Aorta (tissue), 5 donors: Measurements from ENCODE around the gene TGFB3. TPM values are rescaled to one million over a fixed set of nuclear protein-coding genes. Genes with fewer than 3 reads are reported as not detected.
A peak's percentile ranks its signal among the peaks of the same experiment; 100 is the strongest.

Source experiments
- ATAC-seq: fragments of 200-7000 bp; cut with Tn5 transposase; one replicate; pipeline ENCODE4 v1.9.1; 2022; ENCODE audit warnings: moderate library complexity; ENCODE audit not compliant: low FRiP score
- DNase-seq, 2 donors: peaks; one replicate each; pipeline ENCODE4 v3.0.0-alpha.2; 2020
- H3K27ac ChIP-seq, 2 donors: one replicate each; pipeline ENCODE4 v1.5.1; 2013; ENCODE audit warnings: low read length in 2 of 2, mild to moderate bottlenecking in 2 of 2, moderate library complexity in 2 of 2, control low read depth in 1 of 2, inconsistent platforms in 1 of 2, low read depth in 1 of 2
- H3K27me3 ChIP-seq, 2 donors: one replicate each; pipeline ENCODE4 v1.6.1; 2013; ENCODE audit warnings: control low read depth in 1 of 2, low read length in 1 of 2, mild to moderate bottlenecking in 1 of 2, moderate library complexity in 1 of 2; ENCODE audit not compliant: insufficient read depth in 2 of 2, control insufficient read depth in 1 of 2
- H3K36me3 ChIP-seq, 2 donors: one replicate each; pipeline ENCODE4 v1.6.1; 2013; ENCODE audit warnings: control low read depth in 1 of 2, low read length in 1 of 2, mild to moderate bottlenecking in 1 of 2; ENCODE audit not compliant: insufficient read depth in 2 of 2, control insufficient read depth in 1 of 2
- H3K4me1 ChIP-seq, 2 donors: one replicate each; pipeline ENCODE4 v1.6.1; 2013; ENCODE audit warnings: low read length in 2 of 2, control low read depth in 1 of 2, mild to moderate bottlenecking in 1 of 2, moderate library complexity in 1 of 2; ENCODE audit not compliant: insufficient read depth in 2 of 2, control insufficient read depth in 1 of 2
- H3K4me3 ChIP-seq, 2 donors: one replicate each; pipeline ENCODE4 v1.5.1; 2013; ENCODE audit warnings: low read length in 2 of 2, control low read depth in 1 of 2, mild to moderate bottlenecking in 1 of 2
- H3K9me3 ChIP-seq: one replicate; pipeline ENCODE4 v1.6.1; 2013; ENCODE audit warnings: mild to moderate bottlenecking, low read length; ENCODE audit not compliant: control insufficient read depth
- WGBS, 2 donors: extraction: QIAGEN DNeasy Blood & Tissue Kit; methylation state at CpG; one replicate each; pipeline ENCODE4 v1.1.7; 2013; 5-methylcytosine and 5-hydroxymethylcytosine counted together
- intact Hi-C, 2 donors: fragments of 100-400 bp; cut with DNase I; formaldehyde crosslinking; loops; one replicate each; pipeline versions ENCODE4 v1.14.2 to v1.15.0; 2022
- polyA plus RNA-seq, 2 donors: library from polyadenylated mRNA; stranded (reverse); fragments of 200-250 nt; gene quantifications; one replicate each; pipeline ENCODE4 v1.2.3, GENCODE V29; 2013
- total RNA-seq, 2 donors: library from RNA; stranded (reverse); fragmentation: NEBNext Ultra II Directional; extraction: Animal tissue kit (Norgen Biotek cat#: 25700); gene quantifications; one replicate each; pipeline ENCODE4 v1.2.1, GENCODE V29; 2021
- donor health status: healthy with polysubstance abuse.
- donor health status: Bipolar disorder and iron deficiency.
- donor health status: DM: no; HTN: no; CAD: no.
- donor health status: DM: no; HTN: no; CAD: no.
- donor health status: DM: yes; HTN: yes; CAD: no.

The TGFB3 gene
- total and polyA plus RNA-seq, 4 donors, result 30.2 to 405 (median 94.2) TPM

GRCh38 chr14:75984674-75985073 is 2.9 kb upstream of the TGFB3 start:
- peaks cover 0 to under 1% of the 10 kb centered on the region in 2 donors for H3K36me3 ChIP-seq
- H3K4me1 ChIP-seq, result peaks cover 6 to 7% of the 10 kb centered on the region in 2 donors
- intact Hi-C loops, result loop anchor here in 1 of 2 donors (5.0 kb wide), 1 partner anchor 77 kb away; no protein-coding TSS in a partner anchor
- H3K27ac ChIP-seq, result peak overlapping the region in 1 of 2 donors; percentile 62
- H3K27me3 ChIP-seq, result no peaks in the 10 kb centered on the region
- no peaks in the 10 kb centered on the region for H3K9me3 ChIP-seq
- ATAC-seq, result no peak
- no peak overlapping the region for H3K4me3 ChIP-seq
- WGBS, 2 donors, result 31 to 43% methylated on average over 2 of the region's 2 CpGs
- no peak for DNase-seq

- H3K27me3 ChIP-seq, result no peaks in the 10 kb centered on the region
- H3K36me3 ChIP-seq, result no peaks in the 10 kb centered on the region
- peak overlapping the region; percentile 76 to 99 for H3K27ac ChIP-seq
- intact Hi-C loops, result loop anchor here (2.0 to 5.0 kb wide), 2 partner anchors 76 to 272 kb away; no protein-coding TSS in a partner anchor
- H3K4me1 ChIP-seq, result peaks cover 2 to 4% of the 10 kb centered on the region in 2 donors
- H3K4me3 ChIP-seq, result no peak overlapping the region
- no peaks in the 10 kb centered on the region for H3K9me3 ChIP-seq
- ATAC-seq, result no peak
- no peak for DNase-seq
- 29 to 36% methylated on average over 7 of the region's 7 CpGs for WGBS, 2 donors
These were observed 1.2 kb upstream of the TGFB3 start for GRCh38 chr14:75983019-75983358.

GRCh38 chr14:75982266-75983018 is 647 bp upstream of the TGFB3 start:
- intact Hi-C loops, result loop anchor here (1.0 to 5.0 kb wide), 5 partner anchors 13 to 272 kb away; no protein-coding TSS in a partner anchor
- H3K36me3 ChIP-seq, result no peaks in the 10 kb centered on the region
- ATAC-seq, result peak; percentile 85
- H3K27me3 ChIP-seq, result no peaks in the 10 kb centered on the region
- H3K9me3 ChIP-seq, result no peaks in the 10 kb centered on the region
- DNase-seq, result peak; percentile 89 to 95
- peak overlapping the region; percentile 84 to 92 for H3K4me3 ChIP-seq
- 0 to 1% methylated on average over 52 to 77 of the region's 77 CpGs for WGBS, 2 donors
- H3K4me1 ChIP-seq, result peaks cover 2 to 3% of the 10 kb centered on the region in 2 donors
- H3K27ac ChIP-seq, result peak overlapping the region; percentile 95 to 99

- Histone ChIP-seq H3K4me3 (peak overlapping the region; percentile 71 to 84), H3K27me3 (no peaks in the 10 kb centered on the region), H3K36me3 (no peaks in the 10 kb centered on the region), H3K4me1 (peaks cover 0 to 2% of the 10 kb centered on the region in 2 donors), H3K27ac (peak overlapping the region; percentile 45 to 95), H3K9me3 (no peaks in the 10 kb centered on the region)
- intact Hi-C loops, result loop anchor here in 1 of 2 donors (5.0 kb wide), 1 partner anchor 74 kb away; no protein-coding TSS in a partner anchor
- WGBS, 2 donors, result 7 to 8% methylated on average over 8 of the region's 8 CpGs
- peak in 1 of 2 donors; percentile 79 for DNase-seq
- no peak for ATAC-seq
These were observed 939 bp downstream of the TGFB3 start for GRCh38 chr14:75980856-75981255.

- intact Hi-C loops, result loop anchor here (5.0 to 10.0 kb wide), 3 partner anchors 32 to 185 kb away; no protein-coding TSS in a partner anchor
- H3K4me1 ChIP-seq, result peaks cover 0 to 1% of the 10 kb centered on the region in 2 donors
- no peaks in the 10 kb centered on the region for H3K36me3 ChIP-seq
- DNase-seq (peak in 1 of 2 donors; percentile 81), ATAC-seq (no peak)
- peak overlapping the region; percentile 23 to 84 for H3K4me3 ChIP-seq
- WGBS, 2 donors, result 5 to 6% methylated on average over 27 of the region's 27 CpGs
- no peaks in the 10 kb centered on the region for H3K9me3 ChIP-seq
- H3K27ac ChIP-seq, result peak overlapping the region in 1 of 2 donors; percentile 95
- H3K27me3 ChIP-seq, result no peaks in the 10 kb centered on the region
These were observed 1.9 kb downstream of the TGFB3 start for GRCh38 chr14:75979648-75980565.

- intact Hi-C loops, result loop anchor here in 1 of 2 donors (5.0 to 10.0 kb wide), 3 partner anchors 33 to 184 kb away; no protein-coding TSS in a partner anchor
- WGBS, 2 donors, result 0 to 4% methylated on average over 14 of the region's 14 CpGs
These were observed 2.7 kb downstream of the TGFB3 start for GRCh38 chr14:75979071-75979571.

GRCh38 chr14:75978249-75978731 is 3.5 kb downstream of the TGFB3 start:
- intact Hi-C loops, result loop anchor here in 1 of 2 donors (5.0 to 10.0 kb wide), 3 partner anchors 34 to 183 kb away; no protein-coding TSS in a partner anchor
- no peaks in the 10 kb centered on the region for H3K9me3 ChIP-seq
- H3K4me1 ChIP-seq, result no peaks in the 10 kb centered on the region
- ATAC-seq (no peak), DNase-seq (no peak)
- no peak overlapping the region for H3K4me3 ChIP-seq
- H3K36me3 ChIP-seq, result no peaks in the 10 kb centered on the region
- H3K27ac ChIP-seq, result no peak overlapping the region
- WGBS, 2 donors, result 41 to 45% methylated on average over 10 of the region's 10 CpGs
- H3K27me3 ChIP-seq, result no peaks in the 10 kb centered on the region

More at GRCh38 chr14:75979071-75979571, 2.7 kb downstream of the TGFB3 start:
- Histone ChIP-seq H3K27ac (peak overlapping the region in 1 of 2 donors; percentile 6), H3K4me3 (peak overlapping the region; percentile 14 to 84), H3K27me3 (no peaks in the 10 kb centered on the region), H3K9me3 (no peaks in the 10 kb centered on the region), H3K4me1 (no peaks in the 10 kb centered on the region), H3K36me3 (no peaks in the 10 kb centered on the region)
- DNase-seq (no peak), ATAC-seq (no peak)

- ATAC-seq (no peak), DNase-seq (no peak)
- Histone ChIP-seq H3K27ac (no peak overlapping the region), H3K27me3 (no peaks in the 10 kb centered on the region), H3K36me3 (peaks cover 0 to 2% of the 10 kb centered on the region in 2 donors), H3K4me1 (no peaks in the 10 kb centered on the region), H3K9me3 (no peaks in the 10 kb centered on the region), H3K4me3 (no peak overlapping the region)
- intact Hi-C loops, result loop anchor here in 1 of 2 donors (5.0 to 10.0 kb wide), 3 partner anchors 35 to 183 kb away; no protein-coding TSS in a partner anchor
- WGBS, 2 donors, result 23 to 26% methylated on average over 3 of the region's 3 CpGs
These were observed 4.2 kb downstream of the TGFB3 start for GRCh38 chr14:75977582-75977943.
